Uterus (tissue), 4 donors: Measurements from ENCODE around the gene RASA2. TPM values are rescaled to one million over a fixed set of nuclear protein-coding genes. Genes with fewer than 3 reads are reported as not detected.

Experiments
- DNase-seq, 2 donors: peaks; one replicate each; pipeline ENCODE4 v3.0.0-alpha.2; 2019 to 2020
- H3K27ac ChIP-seq, 2 donors: fragments of 200-600 bp; sonication (generic); 1 replicate in 1 of 2; 2 replicates in 1 of 2; pipeline ENCODE4 v1.5.1; 2016 to 2018
- H3K27me3 ChIP-seq, 2 donors: fragments of 200-600 bp; sonication (generic); one replicate each; pipeline ENCODE4 v1.5.1; 2018 to 2019; ENCODE audit warnings: control low read depth in 1 of 2
- H3K36me3 ChIP-seq, 2 donors: fragments of 200-600 bp; sonication (generic); one replicate each; pipeline ENCODE4 v1.5.1; 2019; ENCODE audit warnings: control low read depth in 1 of 2
- H3K4me1 ChIP-seq, 2 donors: fragments of 200-600 bp; sonication (generic); one replicate each; pipeline ENCODE4 v1.5.1; 2018 to 2019; ENCODE audit warnings: control low read depth in 1 of 2
- H3K4me3 ChIP-seq, 2 donors: fragments of 200-600 bp; sonication (generic); 1 replicate in 1 of 2; 2 replicates in 1 of 2; pipeline ENCODE4 v1.5.1; 2018 to 2019; ENCODE audit warnings: mild to moderate bottlenecking in 1 of 2
- H3K9me3 ChIP-seq, 2 donors: fragments of 200-600 bp; sonication (generic); one replicate each; pipeline ENCODE4 v1.5.1; 2019; ENCODE audit warnings: control low read depth in 1 of 2
- CTCF ChIP-seq, 4 experiments: fragments of 200-600 bp in 2 of 4; fragments of 450-650 bp in 2 of 4; sonication (generic) in 2 of 4; IDR thresholded peaks; one replicate each; pipeline ENCODE4 v1.5.1; 2016 to 2019; ENCODE audit warnings: antibody characterized with exemption in 4 of 4, mild to moderate bottlenecking in 2 of 4, moderate library complexity in 1 of 4
- POLR2A ChIP-seq, 2 donors: fragments of 450-650 bp; IDR thresholded peaks; one replicate each; pipeline ENCODE4 v1.6.1; 2016; ENCODE audit warnings: antibody characterized with exemption in 2 of 2, mild to moderate bottlenecking in 1 of 2, moderate library complexity in 1 of 2
- intact Hi-C: fragments of 100-400 bp; cut with DNase I; formaldehyde crosslinking; loops from one replicate; pipeline ENCODE4 v1.15.1; 2023; ENCODE audit warnings: low total_unique reads
- total RNA-seq, 4 donors: library from RNA; depleted of rRNA in 3 of 4; stranded (reverse); fragments of >200 nt in 3 of 4; gene quantifications; one replicate each; pipeline versions ENCODE4 v1.1.0 to v1.2.4, GENCODE V29; 2014 to 2023
- donor health status: DM: yes; HTN: yes; CAD: no.

Gene RASA2
- total RNA-seq, 4 donors from 2014 or later, result 11.3 to 49.4 (median 38.7) TPM

GRCh38 chr3:141442446-141442845 lies 44.4 kb upstream of the RASA2 start:
- H3K4me3 ChIP-seq, result no peak overlapping the region
- H3K36me3 ChIP-seq, result no peaks in the 10 kb centered on the region
- H3K27me3 ChIP-seq, result no peaks in the 10 kb centered on the region
- no peak for DNase-seq
- H3K4me1 ChIP-seq, result peaks cover 0 to 7% of the 10 kb centered on the region in 2 donors
- intact Hi-C loops, result no loop called here
- TF ChIP-seq POLR2A (IDR thresholded peaks at IDR 0.05) (no peak), CTCF (IDR thresholded peaks at IDR 0.05) (no peak)
- H3K27ac ChIP-seq, result peak overlapping the region; percentile 77 to 87
- H3K9me3 ChIP-seq, result no peaks in the 10 kb centered on the region

GRCh38 chr3:141442914-141443313 lies 43.9 kb upstream of the RASA2 start:
- TF ChIP-seq CTCF (IDR thresholded peaks at IDR 0.05) (no peak), POLR2A (IDR thresholded peaks at IDR 0.05) (no peak)
- intact Hi-C loops, result no loop called here
- no peaks in the 10 kb centered on the region for H3K36me3 ChIP-seq
- no peaks in the 10 kb centered on the region for H3K27me3 ChIP-seq
- DNase-seq, result no peak
- H3K27ac ChIP-seq, result peak overlapping the region; percentile 77 to 87
- H3K4me3 ChIP-seq, result no peak overlapping the region
- H3K9me3 ChIP-seq, result no peaks in the 10 kb centered on the region
- H3K4me1 ChIP-seq, result peaks cover 0 to 7% of the 10 kb centered on the region in 2 donors

- H3K27ac ChIP-seq, result peak overlapping the region in 1 of 2 donors; percentile 87
- DNase-seq, result no peak
Measured at GRCh38 chr3:141444586-141445285, 42.1 kb upstream of the RASA2 start.

GRCh38 chr3:141445990-141446389 lies 40.8 kb upstream of the RASA2 start:
- no peaks in the 10 kb centered on the region for H3K27me3 ChIP-seq
- intact Hi-C loops, result no loop called here
- H3K27ac ChIP-seq, result peak overlapping the region in 1 of 2 donors; percentile 87
- TF ChIP-seq POLR2A (IDR thresholded peaks at IDR 0.05), result no peak
- TF ChIP-seq CTCF (IDR thresholded peaks at IDR 0.05), result no peak
- DNase-seq, result no peak
- H3K36me3 ChIP-seq, result no peaks in the 10 kb centered on the region
- H3K4me3 ChIP-seq, result no peak overlapping the region
- H3K9me3 ChIP-seq, result no peaks in the 10 kb centered on the region
- peaks cover 0 to 7% of the 10 kb centered on the region in 2 donors for H3K4me1 ChIP-seq

More at GRCh38 chr3:141444586-141445285, 42.1 kb upstream of the RASA2 start:
- Histone ChIP-seq H3K9me3 (no peaks in the 10 kb centered on the region), H3K36me3 (no peaks in the 10 kb centered on the region), H3K27me3 (no peaks in the 10 kb centered on the region), H3K4me3 (no peak overlapping the region), H3K4me1 (peaks cover 0 to 7% of the 10 kb centered on the region in 2 donors)
- intact Hi-C loops, result no loop called here
- TF ChIP-seq POLR2A (IDR thresholded peaks at IDR 0.05) (no peak), CTCF (IDR thresholded peaks at IDR 0.05) (no peak)

- intact Hi-C loops, result no loop called here
- no peaks in the 10 kb centered on the region for H3K9me3 ChIP-seq
- peak overlapping the region in 1 of 2 donors; percentile 87 for H3K27ac ChIP-seq
- no peak overlapping the region for H3K4me3 ChIP-seq
- TF ChIP-seq CTCF (IDR thresholded peaks at IDR 0.05) (no peak), POLR2A (IDR thresholded peaks at IDR 0.05) (no peak)
- no peaks in the 10 kb centered on the region for H3K27me3 ChIP-seq
- no peak for DNase-seq
- peaks cover 0 to 7% of the 10 kb centered on the region in 2 donors for H3K4me1 ChIP-seq
- no peaks in the 10 kb centered on the region for H3K36me3 ChIP-seq
Measured at GRCh38 chr3:141446737-141447136, 40.1 kb upstream of the RASA2 start.
